ENCODE data around the gene KIF4A. TPM values are rescaled to one million over a fixed set of nuclear protein-coding genes. Genes with fewer than 3 reads are reported as not detected.
A peak's percentile ranks its signal among the peaks of the same experiment; 100 is the strongest.

KIF4A gene
- total RNA-seq, 6 experiments from 2014 or later = 10.7 to 30.2 (median 25.8) TPM

DNA sequence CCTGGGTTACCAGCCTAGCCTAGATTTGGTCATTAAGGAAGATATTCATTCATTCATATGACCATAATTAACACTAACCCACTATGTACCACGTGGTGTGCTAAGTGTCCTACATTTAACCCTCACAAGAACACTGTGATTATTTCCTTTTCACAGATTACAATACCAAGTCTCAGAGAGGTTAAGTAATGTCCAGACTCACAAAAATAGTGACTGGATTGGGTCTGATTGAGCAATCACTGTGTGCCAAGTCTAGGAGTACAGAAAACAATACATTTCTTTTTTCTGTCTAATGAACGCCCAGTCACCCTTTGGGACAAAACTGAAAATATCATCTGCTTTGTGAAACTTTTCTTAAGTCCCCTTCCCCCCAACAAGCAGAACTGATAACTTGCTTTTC lies 147.1 kb downstream of the KIF4A start:
- Mint-ChIP-seq H3K4me1 (ENCODE audit: low read depth) (peaks cover 41% of the 10 kb centered on the region), H3K27me3 (ENCODE audit: insufficient read depth) (no peaks in the 10 kb centered on the region; the same call in 1 of the 2 replicates), H3K4me3 (no peak overlapping the region), H3K27ac (no peak overlapping the region), H3K9me3 (no peaks in the 10 kb centered on the region), H3K36me3 (ENCODE audit: low read depth) (peaks cover 10% of the 10 kb centered on the region; the same call in 1 of the 2 replicates)
- TF ChIP-seq, protein P1, sequence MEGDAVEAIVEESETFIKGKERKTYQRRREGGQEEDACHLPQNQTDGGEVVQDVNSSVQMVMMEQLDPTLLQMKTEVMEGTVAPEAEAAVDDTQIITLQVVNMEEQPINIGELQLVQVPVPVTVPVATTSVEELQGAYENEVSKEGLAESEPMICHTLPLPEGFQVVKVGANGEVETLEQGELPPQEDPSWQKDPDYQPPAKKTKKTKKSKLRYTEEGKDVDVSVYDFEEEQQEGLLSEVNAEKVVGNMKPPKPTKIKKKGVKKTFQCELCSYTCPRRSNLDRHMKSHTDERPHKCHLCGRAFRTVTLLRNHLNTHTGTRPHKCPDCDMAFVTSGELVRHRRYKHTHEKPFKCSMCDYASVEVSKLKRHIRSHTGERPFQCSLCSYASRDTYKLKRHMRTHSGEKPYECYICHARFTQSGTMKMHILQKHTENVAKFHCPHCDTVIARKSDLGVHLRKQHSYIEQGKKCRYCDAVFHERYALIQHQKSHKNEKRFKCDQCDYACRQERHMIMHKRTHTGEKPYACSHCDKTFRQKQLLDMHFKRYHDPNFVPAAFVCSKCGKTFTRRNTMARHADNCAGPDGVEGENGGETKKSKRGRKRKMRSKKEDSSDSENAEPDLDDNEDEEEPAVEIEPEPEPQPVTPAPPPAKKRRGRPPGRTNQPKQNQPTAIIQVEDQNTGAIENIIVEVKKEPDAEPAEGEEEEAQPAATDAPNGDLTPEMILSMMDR (IDR thresholded peaks at IDR 0.05) = no peak
- no peak for DNase-seq

DNA sequence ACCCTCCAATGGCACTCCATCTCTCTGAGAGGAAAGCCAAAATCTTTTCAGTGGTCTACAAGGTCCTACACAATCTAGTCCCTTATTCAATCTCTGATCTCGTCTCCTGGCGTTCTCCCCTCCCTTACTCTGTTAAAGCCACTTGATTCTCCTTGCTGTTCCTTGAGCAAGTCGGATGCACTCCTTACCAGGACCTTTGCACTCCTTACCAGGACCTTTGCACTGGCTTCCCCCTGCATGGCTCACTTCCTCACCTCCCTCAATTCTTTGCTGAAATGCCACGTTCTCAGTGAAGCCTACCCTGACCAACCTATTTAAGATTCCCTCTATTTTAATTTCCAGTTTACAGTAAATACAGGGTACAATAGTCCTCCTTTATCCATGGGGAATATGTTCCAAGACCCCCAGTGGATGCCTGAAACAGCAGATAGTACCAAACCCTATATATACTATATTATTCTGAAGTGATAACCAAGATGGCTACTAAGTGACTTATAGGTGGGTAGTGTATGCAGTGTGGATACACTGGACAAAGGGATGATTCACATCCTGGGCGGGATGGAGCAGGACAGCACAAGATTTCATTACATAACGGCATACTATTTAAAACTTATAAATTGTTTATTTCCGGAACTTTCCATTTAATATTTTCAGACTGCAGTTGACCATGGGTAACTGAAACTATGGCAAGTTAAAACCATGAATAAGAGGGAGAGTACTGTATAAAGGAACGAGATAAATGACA lies 148.2 kb downstream of the KIF4A start:
- no peak for DNase-seq
- no peak overlapping the region for H3K4me3 Mint-ChIP-seq
- H3K36me3 Mint-ChIP-seq (ENCODE audit: low read depth) = peaks cover 10% of the 10 kb centered on the region; the same call in 1 of the 2 replicates
- H3K27ac Mint-ChIP-seq = no peak overlapping the region
- no peaks in the 10 kb centered on the region for H3K9me3 Mint-ChIP-seq
- peaks cover 39% of the 10 kb centered on the region for H3K4me1 Mint-ChIP-seq (ENCODE audit: low read depth)
- TF ChIP-seq, protein P1 (IDR thresholded peaks at IDR 0.05) = no peak
- H3K27me3 Mint-ChIP-seq (ENCODE audit: insufficient read depth) = no peaks in the 10 kb centered on the region; the same call in 1 of the 2 replicates

DNA sequence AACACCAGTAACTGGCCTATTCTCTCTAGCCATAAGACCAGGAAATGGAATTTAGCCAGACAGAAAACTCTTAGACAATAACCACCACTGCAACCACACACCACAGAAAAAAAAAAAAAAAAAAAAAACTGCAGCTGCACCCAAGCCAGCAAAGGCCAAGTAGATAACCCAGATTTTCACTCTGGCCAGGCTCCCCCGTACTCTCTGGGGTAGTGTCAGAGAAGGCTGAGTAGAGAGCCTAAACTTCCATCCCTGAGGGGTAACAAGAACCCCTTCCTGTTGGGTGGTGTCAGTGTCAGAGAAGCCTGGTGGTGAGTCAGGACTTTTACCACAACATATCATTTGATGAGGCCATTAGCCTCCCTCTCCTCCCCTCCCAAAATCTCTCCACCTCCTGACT lies 149.1 kb downstream of the KIF4A start:
- H3K4me3 Mint-ChIP-seq = no peak overlapping the region
- TF ChIP-seq, protein P1 (IDR thresholded peaks at IDR 0.05) = no peak
- H3K27me3 Mint-ChIP-seq (ENCODE audit: insufficient read depth) = no peaks in the 10 kb centered on the region; the same call in 1 of the 2 replicates
- peaks cover 32% of the 10 kb centered on the region for H3K4me1 Mint-ChIP-seq (ENCODE audit: low read depth)
- DNase-seq = no peak
- peak overlapping the region; percentile 49; the same call in 1 of the 2 replicates for H3K27ac Mint-ChIP-seq
- no peaks in the 10 kb centered on the region for H3K9me3 Mint-ChIP-seq
- H3K36me3 Mint-ChIP-seq (ENCODE audit: low read depth) = peaks cover 10% of the 10 kb centered on the region; the same call in 1 of the 2 replicates

DNA sequence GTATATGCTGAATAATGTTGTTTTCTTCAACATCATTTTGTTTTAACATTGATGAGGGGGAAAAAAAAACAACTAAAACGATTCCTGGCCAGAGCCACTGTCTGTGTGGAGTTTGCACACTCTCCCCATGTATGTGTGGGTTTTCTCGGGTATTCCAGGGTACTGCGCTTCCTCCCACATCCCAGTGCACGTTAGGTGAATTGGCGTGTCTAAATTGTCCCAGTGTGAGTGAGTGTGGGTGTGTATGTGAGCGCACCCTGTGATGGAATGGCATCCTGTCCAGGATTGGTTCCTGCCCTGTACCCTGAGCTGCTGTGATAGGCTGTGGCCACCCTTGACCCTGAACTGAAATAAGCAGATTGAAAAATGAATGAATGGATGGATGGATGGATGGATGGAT lies 152.3 kb downstream of the KIF4A start:
- Mint-ChIP-seq H3K4me1 (ENCODE audit: low read depth) (peaks cover 23% of the 10 kb centered on the region), H3K4me3 (no peak overlapping the region), H3K27me3 (ENCODE audit: insufficient read depth) (peaks cover 6% of the 10 kb centered on the region), H3K27ac (no peak overlapping the region), H3K9me3 (no peaks in the 10 kb centered on the region), H3K36me3 (ENCODE audit: low read depth) (peaks cover 10% of the 10 kb centered on the region; the same call in 1 of the 2 replicates)
- TF ChIP-seq, protein P1 (IDR thresholded peaks at IDR 0.05) = no peak
- DNase-seq = no peak

DNA sequence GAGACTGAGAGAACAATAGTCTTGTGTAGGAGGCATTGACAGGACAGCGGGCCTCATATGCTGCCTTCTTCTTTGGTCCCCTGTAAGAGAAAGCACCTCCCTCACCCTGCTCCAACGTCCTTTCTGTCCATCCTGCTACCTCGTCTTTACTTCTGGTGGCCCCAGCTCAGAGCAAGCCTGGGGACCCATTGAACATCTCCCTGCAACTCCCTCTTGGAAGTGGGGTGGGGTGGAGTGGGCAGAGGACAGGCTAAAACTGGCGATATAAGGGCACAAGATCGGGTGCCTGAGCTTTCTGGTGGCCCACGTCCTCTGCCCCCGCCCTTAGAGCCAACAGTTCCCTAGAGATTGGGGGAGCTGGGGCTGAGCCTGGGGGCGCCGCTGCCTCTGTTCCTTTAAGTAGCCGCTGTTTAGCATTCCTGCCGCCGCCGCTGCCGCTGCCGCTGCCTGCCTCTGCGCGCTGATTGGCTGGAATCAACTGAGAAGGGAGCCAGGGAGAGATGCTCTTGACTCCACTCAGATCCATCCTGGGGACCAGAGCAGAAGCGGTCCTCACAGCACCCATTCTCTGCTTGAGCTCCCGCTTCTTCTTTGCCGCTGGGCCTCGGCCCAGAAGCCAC lies 154.5 kb downstream of the KIF4A start, which contains the start of gene DLG3:
DLG3 (plus strand) TSS at position 510 of the 620 bp plus-strand sequence. CDS start 367 bp downstream, outside the sequence.
- no peaks in the 10 kb centered on the region for H3K9me3 Mint-ChIP-seq
- peaks cover 1% of the 10 kb centered on the region for H3K4me1 Mint-ChIP-seq (ENCODE audit: low read depth)
- H3K4me3 Mint-ChIP-seq = peak within 1 kb of the TSS; percentile 68
- peaks cover 11% of the 10 kb centered on the region for H3K27me3 Mint-ChIP-seq (ENCODE audit: insufficient read depth)
- H3K36me3 Mint-ChIP-seq (ENCODE audit: low read depth) = no peaks in the 10 kb centered on the region
- H3K27ac Mint-ChIP-seq = no peak within 1 kb of the TSS
- DNase-seq = peak; percentile 33
- TF ChIP-seq, protein P1 (IDR thresholded peaks at IDR 0.05) = no peak
